Measurements from ENCODE around the gene ACER3.

DNA sequence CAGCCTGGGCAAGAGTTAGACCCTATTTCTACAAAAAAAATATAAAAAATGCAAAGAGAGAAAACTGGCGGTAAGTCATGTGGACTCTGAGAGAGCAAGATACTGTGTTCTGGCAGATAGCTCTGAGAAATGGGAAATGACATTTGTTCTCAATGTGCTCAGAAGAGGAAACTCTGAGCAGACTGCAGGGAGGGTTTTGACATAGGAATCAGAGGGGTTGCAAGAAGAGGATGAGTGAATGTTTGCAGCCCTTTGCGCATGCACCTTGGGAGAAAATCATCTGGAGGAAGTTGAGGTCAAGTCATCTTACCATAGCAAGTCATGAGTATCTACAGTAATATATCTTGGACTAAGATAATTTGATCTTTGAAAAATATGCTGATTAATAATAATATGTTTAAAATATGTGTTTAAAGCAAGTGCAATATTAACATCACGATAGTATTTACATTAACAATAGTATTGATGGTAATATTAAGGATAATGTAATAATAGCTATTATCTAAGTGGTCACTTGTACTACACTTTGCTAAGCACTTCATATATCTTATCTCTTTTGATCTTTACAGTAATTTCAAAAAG is 2.6 kb downstream of the ACER3 start:
- TF ChIP-seq, protein P1, sequence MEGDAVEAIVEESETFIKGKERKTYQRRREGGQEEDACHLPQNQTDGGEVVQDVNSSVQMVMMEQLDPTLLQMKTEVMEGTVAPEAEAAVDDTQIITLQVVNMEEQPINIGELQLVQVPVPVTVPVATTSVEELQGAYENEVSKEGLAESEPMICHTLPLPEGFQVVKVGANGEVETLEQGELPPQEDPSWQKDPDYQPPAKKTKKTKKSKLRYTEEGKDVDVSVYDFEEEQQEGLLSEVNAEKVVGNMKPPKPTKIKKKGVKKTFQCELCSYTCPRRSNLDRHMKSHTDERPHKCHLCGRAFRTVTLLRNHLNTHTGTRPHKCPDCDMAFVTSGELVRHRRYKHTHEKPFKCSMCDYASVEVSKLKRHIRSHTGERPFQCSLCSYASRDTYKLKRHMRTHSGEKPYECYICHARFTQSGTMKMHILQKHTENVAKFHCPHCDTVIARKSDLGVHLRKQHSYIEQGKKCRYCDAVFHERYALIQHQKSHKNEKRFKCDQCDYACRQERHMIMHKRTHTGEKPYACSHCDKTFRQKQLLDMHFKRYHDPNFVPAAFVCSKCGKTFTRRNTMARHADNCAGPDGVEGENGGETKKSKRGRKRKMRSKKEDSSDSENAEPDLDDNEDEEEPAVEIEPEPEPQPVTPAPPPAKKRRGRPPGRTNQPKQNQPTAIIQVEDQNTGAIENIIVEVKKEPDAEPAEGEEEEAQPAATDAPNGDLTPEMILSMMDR (IDR thresholded peaks at IDR 0.05; ENCODE audit: insufficient read depth, low read length), result no peak
- TF ChIP-seq, protein P2, sequence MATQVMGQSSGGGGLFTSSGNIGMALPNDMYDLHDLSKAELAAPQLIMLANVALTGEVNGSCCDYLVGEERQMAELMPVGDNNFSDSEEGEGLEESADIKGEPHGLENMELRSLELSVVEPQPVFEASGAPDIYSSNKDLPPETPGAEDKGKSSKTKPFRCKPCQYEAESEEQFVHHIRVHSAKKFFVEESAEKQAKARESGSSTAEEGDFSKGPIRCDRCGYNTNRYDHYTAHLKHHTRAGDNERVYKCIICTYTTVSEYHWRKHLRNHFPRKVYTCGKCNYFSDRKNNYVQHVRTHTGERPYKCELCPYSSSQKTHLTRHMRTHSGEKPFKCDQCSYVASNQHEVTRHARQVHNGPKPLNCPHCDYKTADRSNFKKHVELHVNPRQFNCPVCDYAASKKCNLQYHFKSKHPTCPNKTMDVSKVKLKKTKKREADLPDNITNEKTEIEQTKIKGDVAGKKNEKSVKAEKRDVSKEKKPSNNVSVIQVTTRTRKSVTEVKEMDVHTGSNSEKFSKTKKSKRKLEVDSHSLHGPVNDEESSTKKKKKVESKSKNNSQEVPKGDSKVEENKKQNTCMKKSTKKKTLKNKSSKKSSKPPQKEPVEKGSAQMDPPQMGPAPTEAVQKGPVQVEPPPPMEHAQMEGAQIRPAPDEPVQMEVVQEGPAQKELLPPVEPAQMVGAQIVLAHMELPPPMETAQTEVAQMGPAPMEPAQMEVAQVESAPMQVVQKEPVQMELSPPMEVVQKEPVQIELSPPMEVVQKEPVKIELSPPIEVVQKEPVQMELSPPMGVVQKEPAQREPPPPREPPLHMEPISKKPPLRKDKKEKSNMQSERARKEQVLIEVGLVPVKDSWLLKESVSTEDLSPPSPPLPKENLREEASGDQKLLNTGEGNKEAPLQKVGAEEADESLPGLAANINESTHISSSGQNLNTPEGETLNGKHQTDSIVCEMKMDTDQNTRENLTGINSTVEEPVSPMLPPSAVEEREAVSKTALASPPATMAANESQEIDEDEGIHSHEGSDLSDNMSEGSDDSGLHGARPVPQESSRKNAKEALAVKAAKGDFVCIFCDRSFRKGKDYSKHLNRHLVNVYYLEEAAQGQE (IDR thresholded peaks at IDR 0.05; ENCODE audit: insufficient replicate concordance, low read depth), result no peak
- TF ChIP-seq POLR2AphosphoS5 (IDR thresholded peaks at IDR 0.05; ENCODE audit: low read depth) (no peak), GABPA (IDR thresholded peaks at IDR 0.05; ENCODE audit: low read depth) (no peak), SPI1 (IDR thresholded peaks at IDR 0.05; ENCODE audit: borderline replicate concordance, low read depth) (peak; percentile 64; the same call in 1 of the 2 replicates)

Data from HL-60 (cell line).